ENCODE measurements around the gene GBE1.

The GBE1 gene

DNA sequence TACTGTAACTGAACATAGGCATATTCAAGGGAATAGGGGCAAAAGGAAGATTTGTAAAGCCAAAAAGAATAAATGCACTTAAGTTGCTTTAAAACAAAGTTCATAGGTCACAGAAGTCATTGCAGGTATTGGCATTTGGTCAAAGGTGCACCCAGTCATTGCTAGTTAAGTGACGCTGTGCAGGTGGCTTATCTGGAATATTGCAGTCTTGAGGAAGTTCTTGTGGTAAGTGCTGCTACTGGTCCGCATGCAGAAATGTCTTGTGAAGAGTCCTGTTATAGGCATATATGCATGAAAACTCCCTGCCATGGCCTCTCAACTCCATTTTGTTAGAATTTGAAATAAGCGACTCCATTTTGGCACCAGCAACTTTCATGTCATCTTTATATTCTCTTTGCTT, 293.1 kb downstream of the GBE1 start:
- no peak for DNase-seq (ENCODE audit: low read depth)

DNA sequence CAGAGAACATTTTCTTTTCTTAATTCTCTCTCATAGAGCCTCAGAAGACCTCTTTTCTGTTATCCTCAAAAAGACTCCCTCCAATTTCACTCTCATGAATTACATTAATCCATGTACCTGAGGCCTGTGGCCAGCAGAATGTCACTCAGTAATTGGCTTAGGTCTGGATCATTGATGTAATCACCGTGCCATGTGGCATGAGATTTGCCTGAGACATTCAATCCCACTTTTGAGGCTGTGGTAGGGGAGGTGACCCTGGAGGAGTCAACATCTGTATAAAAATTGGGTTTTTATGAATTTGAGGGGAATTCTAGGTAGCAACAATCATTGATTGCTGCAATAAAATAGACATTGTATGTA, 295.3 kb downstream of the GBE1 start:
- DNase-seq (ENCODE audit: low read depth): no peak

DNA sequence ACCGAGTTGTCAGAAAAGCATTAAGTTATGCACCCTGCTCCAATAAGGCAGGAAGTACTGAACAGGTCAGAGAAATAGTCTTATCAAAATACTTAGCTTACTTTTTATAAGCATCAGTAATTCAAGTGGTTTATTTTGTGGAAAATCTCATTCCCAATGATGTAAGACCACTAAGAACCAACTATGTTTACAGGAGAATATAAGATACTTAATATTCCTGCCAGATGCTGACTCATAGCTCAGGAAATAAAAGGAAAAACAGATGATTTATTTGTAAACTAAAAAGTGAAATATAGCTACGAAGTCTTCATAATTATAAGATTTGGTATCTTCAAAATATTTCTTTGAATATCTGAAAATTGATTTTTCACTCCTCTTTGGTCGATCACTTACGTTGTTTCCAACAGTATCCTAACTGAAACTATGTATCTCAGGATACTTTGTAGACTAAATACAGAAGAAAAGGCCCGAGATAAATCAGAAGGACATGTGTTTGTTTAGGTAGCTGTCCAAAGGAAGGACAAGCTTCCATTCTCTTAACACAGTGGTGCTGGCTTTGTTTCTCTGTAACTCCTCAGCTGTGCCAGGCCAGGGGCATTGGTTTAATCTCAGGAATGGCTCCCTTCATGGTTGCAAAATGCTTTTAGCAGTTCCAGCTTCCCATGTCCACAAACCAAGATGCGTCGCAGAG, 295.8 kb downstream of the GBE1 start:
- DNase-seq (ENCODE audit: low read depth): no peak

DNA sequence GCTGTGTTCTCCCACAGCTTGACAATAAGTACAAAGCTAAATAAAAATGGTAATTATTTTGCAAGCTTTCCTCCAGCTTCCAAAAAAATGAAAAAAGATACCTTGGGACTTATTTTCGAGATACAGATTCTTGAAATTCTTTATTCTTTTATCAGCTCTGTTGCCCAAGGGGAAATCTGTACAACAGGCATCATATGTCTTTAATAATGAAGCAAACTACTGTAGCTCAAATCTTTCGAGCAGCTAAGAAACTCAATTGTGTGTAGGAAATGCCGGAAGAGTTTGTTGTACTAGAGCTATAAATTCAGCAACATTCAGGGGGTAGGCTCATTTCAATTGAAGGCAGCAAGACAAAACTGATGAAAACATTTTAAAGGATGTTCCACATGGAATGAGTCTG, 297.7 kb downstream of the GBE1 start:
- no peak for DNase-seq (ENCODE audit: low read depth)

- no peak for DNase-seq (ENCODE audit: low read depth)
Observed at GRCh38 chr3:81462921-81463320, 298.5 kb downstream of the GBE1 start.

- DNase-seq (ENCODE audit: low read depth): no peak
Observed at GRCh38 chr3:81459733-81460132, 301.7 kb downstream of the GBE1 start.

GRCh38 chr3:81452418-81452817, 309.0 kb downstream of the GBE1 start:
- no peak for DNase-seq (ENCODE audit: low read depth)

GRCh38 chr3:81451611-81452010, 309.8 kb downstream of the GBE1 start:
- no peak for DNase-seq (ENCODE audit: low read depth)

GRCh38 chr3:81451140-81451539, 310.3 kb downstream of the GBE1 start:
- no peak for DNase-seq (ENCODE audit: low read depth)

- DNase-seq (ENCODE audit: low read depth): no peak
Observed at GRCh38 chr3:81446806-81447205, 314.6 kb downstream of the GBE1 start.

- DNase-seq (ENCODE audit: low read depth): no peak
Observed at GRCh38 chr3:81445712-81446111, 315.7 kb downstream of the GBE1 start.

DNA sequence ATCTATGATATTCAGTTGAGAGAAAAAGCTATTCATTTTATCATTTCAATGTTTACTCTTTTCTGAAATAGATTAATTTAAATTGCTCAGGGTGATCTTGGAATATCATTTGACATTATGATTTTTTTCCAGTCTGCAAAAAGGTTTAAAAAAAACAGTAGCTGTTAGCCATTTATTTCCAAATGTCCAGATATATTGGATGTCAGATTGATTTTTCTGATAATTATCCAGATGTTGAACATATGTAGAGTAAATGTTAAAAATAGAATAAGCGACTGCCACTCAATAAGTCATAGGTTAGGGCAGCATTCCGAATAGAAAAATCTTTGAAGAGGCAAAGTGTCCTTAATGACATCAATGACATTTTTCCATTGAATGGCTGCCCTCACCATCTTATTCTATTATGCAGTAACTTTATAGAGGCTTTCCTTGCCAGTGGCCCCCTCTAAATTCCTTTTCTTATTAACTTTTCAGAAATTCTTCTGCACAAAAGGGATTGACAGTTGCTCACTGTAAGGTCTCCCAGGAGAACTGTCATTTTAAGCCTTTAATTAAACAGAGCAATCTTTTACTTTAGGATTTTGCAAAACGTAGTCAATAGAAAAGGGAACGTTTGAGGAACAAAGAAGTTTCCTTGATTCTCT, 316.5 kb downstream of the GBE1 start:
- no peak for DNase-seq (ENCODE audit: low read depth)

DNA sequence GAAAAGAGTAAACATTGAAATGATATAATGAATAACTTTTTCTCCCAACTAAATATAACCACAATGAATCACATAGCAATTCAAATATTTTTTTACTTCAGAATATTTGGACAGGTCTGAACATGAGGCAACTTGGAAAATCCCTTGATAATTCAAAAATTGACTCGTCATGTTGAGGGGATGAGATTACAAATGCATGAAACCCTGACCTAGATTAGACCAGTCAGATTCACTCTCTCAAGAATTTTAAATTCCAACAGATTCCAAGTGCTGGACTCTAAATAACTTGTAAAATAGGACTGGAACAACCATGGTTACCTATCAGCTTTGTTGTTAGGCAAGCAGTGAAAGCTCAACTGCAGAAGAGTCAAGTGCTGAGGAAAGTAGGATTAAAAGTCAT, 317.5 kb downstream of the GBE1 start:
- DNase-seq (ENCODE audit: low read depth): no peak

DNA sequence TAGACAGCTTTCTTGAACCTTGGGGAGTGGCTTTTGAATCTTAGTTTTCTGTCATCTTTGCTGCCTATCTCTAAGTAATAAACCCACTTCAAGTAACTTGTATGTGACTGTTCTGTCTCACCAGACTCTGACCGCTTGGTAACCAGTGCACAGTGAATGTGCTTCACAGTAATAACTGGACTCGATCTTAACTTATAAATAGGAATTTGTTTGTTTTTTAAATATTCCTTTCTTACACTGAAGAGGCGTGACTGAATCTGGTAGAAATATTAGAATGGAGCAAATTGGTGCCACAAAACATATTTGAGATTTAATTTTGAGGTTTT, 318.0 kb downstream of the GBE1 start:
- DNase-seq (ENCODE audit: low read depth): no peak

GRCh38 chr3:81442758-81443456, 318.5 kb downstream of the GBE1 start:
- no peak for DNase-seq (ENCODE audit: low read depth)

- DNase-seq (ENCODE audit: low read depth): no peak
Observed at GRCh38 chr3:81440661-81441060, 320.8 kb downstream of the GBE1 start.

All from CMK (cell line).